NCI-H345 (cell line): ENCODE measurements around the gene RAB4B.
"Not testable (repeated sequence)": the region's sequence is repeated elsewhere in the genome, so short reads cannot be mapped to it uniquely, and the experiment has no call there.

Experiments used
- DNase-seq: peaks from one replicate; lab custom pipeline; 2025; lab: John Stamatoyannopoulos, UW

The RAB4B gene

GRCh38 chr19:40750874-40751537 lies 27.0 kb upstream of the RAB4B start, which contains the start of gene SNRPA:
Gene SNRPA (plus strand): TSS chr19:40751203. CDS start chr19:40751409, 206 bp downstream.
- DNase-seq = peak; percentile 100

GRCh38 chr19:40752257-40752781 lies 25.7 kb upstream of the RAB4B start:
- no peak for DNase-seq

GRCh38 chr19:40754611-40755247 lies 23.3 kb upstream of the RAB4B start:
- no peak for DNase-seq

- no peak for DNase-seq
Observed at GRCh38 chr19:40755248-40755624, 22.8 kb upstream of the RAB4B start.

GRCh38 chr19:40755791-40756190 lies 22.3 kb upstream of the RAB4B start:
- DNase-seq = no peak

- no peak for DNase-seq
Observed at GRCh38 chr19:40756502-40757110, 21.4 kb upstream of the RAB4B start.

- no peak for DNase-seq
Observed at GRCh38 chr19:40758491-40758890, 19.6 kb upstream of the RAB4B start.

- DNase-seq = no peak
Observed at GRCh38 chr19:40759352-40759751, 18.7 kb upstream of the RAB4B start.

GRCh38 chr19:40762754-40763470 lies 15.1 kb upstream of the RAB4B start:
- DNase-seq = no peak

GRCh38 chr19:40763526-40763925 lies 14.5 kb upstream of the RAB4B start:
- no peak for DNase-seq

GRCh38 chr19:40763963-40764362 lies 14.1 kb upstream of the RAB4B start:
- no peak for DNase-seq

GRCh38 chr19:40766385-40766784 lies 11.7 kb upstream of the RAB4B start:
- not testable (repeated sequence) for DNase-seq

- DNase-seq = no peak
Observed at GRCh38 chr19:40768869-40769268, 9.2 kb upstream of the RAB4B start.

- DNase-seq = peak; percentile 30
Observed at GRCh38 chr19:40771101-40771862, 6.8 kb upstream of the RAB4B start.

- DNase-seq = no peak
Observed at GRCh38 chr19:40774916-40775631, 3.0 kb upstream of the RAB4B start, which contains the start of gene MIA. Gene MIA (plus strand): TSS chr19:40775521. CDS start chr19:40775543, 22 bp downstream.

- DNase-seq = no peak
Observed at GRCh38 chr19:40775632-40776022, 2.4 kb upstream of the RAB4B start.

- no peak for DNase-seq
Observed at GRCh38 chr19:40776364-40776763, 1.7 kb upstream of the RAB4B start.

- peak; percentile 98 for DNase-seq
Observed at GRCh38 chr19:40776932-40777644, 959 bp upstream of the RAB4B start.

GRCh38 chr19:40777645-40777936 lies 456 bp upstream of the RAB4B start:
- no peak for DNase-seq

GRCh38 chr19:40778706-40779284 lies 748 bp downstream of the RAB4B start:
- DNase-seq = no peak
